ENCODE measurements around the gene NOC2L. TPM values are rescaled to one million over a fixed set of nuclear protein-coding genes. Genes with fewer than 3 reads are reported as not detected.
A peak's percentile ranks its signal among the peaks of the same experiment; 100 is the strongest.

The NOC2L gene
- total RNA-seq, 1 donor from 2014 or later, result 33.2 TPM

DNA sequence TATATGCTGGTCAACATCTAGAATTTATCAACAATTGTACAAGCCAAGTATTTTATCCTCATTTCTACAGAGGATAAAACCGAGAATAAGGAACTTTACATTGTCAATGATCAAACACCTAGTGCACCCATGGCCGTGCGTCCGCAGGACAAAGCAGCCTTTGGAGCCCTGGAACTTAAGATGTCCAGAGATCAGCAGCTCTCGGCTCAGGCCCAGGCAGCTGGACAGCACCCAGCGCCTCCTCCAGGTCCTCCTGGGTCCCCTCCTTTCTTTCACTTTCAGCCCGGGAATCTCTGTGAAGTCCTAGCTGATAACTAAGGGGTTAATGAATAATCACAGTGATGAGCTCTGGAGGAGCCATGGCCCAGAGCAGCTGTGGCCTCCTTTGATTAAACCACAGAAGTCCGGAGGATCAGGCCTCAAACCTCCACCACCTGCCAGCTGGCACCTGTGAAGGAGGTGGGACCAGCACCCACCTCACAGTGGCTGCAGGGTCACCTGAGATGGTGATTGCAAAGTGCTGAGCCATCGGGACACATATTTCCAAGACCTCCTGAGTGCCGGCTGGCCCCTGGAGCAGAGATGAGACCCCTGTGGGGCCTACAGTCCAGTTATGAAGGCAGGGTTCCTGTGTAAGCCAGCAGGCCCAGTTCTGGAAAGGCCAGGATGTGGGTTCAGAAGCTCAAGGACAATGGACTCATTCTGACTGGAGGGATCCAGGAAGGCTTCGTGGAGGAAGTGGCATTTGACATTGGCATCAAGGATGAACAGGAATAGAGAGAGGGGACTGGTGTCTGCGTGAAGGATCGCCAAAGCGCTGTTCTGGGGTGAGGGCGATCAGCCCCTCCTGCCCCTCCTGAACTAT, 46.9 kb downstream of the NOC2L start:
- TF ChIP-seq, protein P1, sequence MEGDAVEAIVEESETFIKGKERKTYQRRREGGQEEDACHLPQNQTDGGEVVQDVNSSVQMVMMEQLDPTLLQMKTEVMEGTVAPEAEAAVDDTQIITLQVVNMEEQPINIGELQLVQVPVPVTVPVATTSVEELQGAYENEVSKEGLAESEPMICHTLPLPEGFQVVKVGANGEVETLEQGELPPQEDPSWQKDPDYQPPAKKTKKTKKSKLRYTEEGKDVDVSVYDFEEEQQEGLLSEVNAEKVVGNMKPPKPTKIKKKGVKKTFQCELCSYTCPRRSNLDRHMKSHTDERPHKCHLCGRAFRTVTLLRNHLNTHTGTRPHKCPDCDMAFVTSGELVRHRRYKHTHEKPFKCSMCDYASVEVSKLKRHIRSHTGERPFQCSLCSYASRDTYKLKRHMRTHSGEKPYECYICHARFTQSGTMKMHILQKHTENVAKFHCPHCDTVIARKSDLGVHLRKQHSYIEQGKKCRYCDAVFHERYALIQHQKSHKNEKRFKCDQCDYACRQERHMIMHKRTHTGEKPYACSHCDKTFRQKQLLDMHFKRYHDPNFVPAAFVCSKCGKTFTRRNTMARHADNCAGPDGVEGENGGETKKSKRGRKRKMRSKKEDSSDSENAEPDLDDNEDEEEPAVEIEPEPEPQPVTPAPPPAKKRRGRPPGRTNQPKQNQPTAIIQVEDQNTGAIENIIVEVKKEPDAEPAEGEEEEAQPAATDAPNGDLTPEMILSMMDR (IDR thresholded peaks at IDR 0.05), result no peak
- H3K4me1 ChIP-seq, result peaks cover 0 to 12% of the 10 kb centered on the region in 2 donors
- intact Hi-C loops (cut with DNase I), result no loop called here
- no peaks in the 10 kb centered on the region for H3K27me3 ChIP-seq
- no peak overlapping the region for H3K27ac ChIP-seq
- H3K36me3 ChIP-seq, result no peaks in the 10 kb centered on the region
- H3K9me3 ChIP-seq, result no peaks in the 10 kb centered on the region
- no peak overlapping the region for H3K4me3 ChIP-seq
- DNase-seq (ENCODE audit: low spot score in 2 of 2), result peak in 1 of 2 donors; percentile 54

GRCh38 chr1:910881-911721, 48.0 kb downstream of the NOC2L start:
- H3K4me3 ChIP-seq, result no peak overlapping the region
- no peak overlapping the region for H3K27ac ChIP-seq
- H3K4me1 ChIP-seq, result peaks cover 0 to 5% of the 10 kb centered on the region in 2 donors
- no peaks in the 10 kb centered on the region for H3K36me3 ChIP-seq
- peak in 1 of 2 donors; percentile 50 for DNase-seq (ENCODE audit: low spot score in 2 of 2)
- H3K9me3 ChIP-seq, result no peaks in the 10 kb centered on the region
- intact Hi-C loops (cut with DNase I), result no loop called here
- TF ChIP-seq, protein P1 (IDR thresholded peaks at IDR 0.05), result no peak
- H3K27me3 ChIP-seq, result no peaks in the 10 kb centered on the region

GRCh38 chr1:910311-910880, 48.7 kb downstream of the NOC2L start:
- TF ChIP-seq, protein P1 (IDR thresholded peaks at IDR 0.05), result no peak
- H3K4me1 ChIP-seq, result peaks cover 0 to 3% of the 10 kb centered on the region in 2 donors
- peak overlapping the region; percentile 21 to 59 for H3K4me3 ChIP-seq
- no peaks in the 10 kb centered on the region for H3K9me3 ChIP-seq
- no peaks in the 10 kb centered on the region for H3K27me3 ChIP-seq
- DNase-seq (ENCODE audit: low spot score in 2 of 2), result peak; percentile 3 to 57
- no peaks in the 10 kb centered on the region for H3K36me3 ChIP-seq
- intact Hi-C loops (cut with DNase I), result no loop called here
- H3K27ac ChIP-seq, result no peak overlapping the region

DNA sequence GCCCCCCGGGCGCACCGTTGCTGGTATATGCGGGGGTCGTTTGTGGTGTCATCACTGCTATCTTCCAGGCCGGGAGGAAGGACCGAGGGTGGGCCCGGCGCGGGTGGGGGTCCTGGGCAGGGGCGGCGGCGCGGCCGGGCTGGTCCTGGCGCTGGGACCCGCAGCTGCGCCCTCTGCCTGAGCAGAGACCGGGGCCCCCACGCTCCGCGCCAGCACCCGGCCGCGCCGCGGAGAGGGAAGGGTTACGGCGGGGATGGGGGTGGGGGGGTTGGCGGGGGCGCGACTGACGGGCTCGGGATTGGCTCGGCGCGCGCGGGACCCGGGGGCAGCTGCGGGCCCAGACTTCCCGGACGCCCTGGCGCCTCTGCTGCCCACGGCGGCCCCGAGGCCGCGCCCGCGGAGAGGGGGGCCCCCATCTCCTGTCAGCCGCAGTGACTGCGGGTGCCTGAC, 49.2 kb downstream of the NOC2L start:
- peak in 1 of 2 donors; percentile 52 for DNase-seq (ENCODE audit: low spot score in 2 of 2)
- Histone ChIP-seq H3K36me3 (no peaks in the 10 kb centered on the region), H3K27me3 (no peaks in the 10 kb centered on the region), H3K4me3 (peak overlapping the region; percentile 21 to 59), H3K27ac (no peak overlapping the region), H3K4me1 (peaks cover 0 to 3% of the 10 kb centered on the region in 2 donors), H3K9me3 (no peaks in the 10 kb centered on the region)
- TF ChIP-seq, protein P1 (IDR thresholded peaks at IDR 0.05), result no peak
- intact Hi-C loops (cut with DNase I), result loop anchor here (5.0 kb wide), 1 partner anchor 47 kb away; the partner anchor contains the start of gene NOC2L

GRCh38 chr1:908661-909060, 50.4 kb downstream of the NOC2L start:
- Histone ChIP-seq H3K36me3 (no peaks in the 10 kb centered on the region), H3K4me3 (no peak overlapping the region), H3K9me3 (no peaks in the 10 kb centered on the region), H3K4me1 (peaks cover 0 to 3% of the 10 kb centered on the region in 2 donors), H3K27ac (no peak overlapping the region), H3K27me3 (no peaks in the 10 kb centered on the region)
- intact Hi-C loops (cut with DNase I), result loop anchor here (5.0 kb wide), 1 partner anchor 49 kb away; the partner anchor contains the start of gene NOC2L
- TF ChIP-seq, protein P1 (IDR thresholded peaks at IDR 0.05), result no peak
- no peak for DNase-seq (ENCODE audit: low spot score in 2 of 2)
